Mammary epithelial cell (primary cell): Measurements from ENCODE around the gene FBXO27.

Experiments used
- CTCF ChIP-seq, 2 donors: IDR thresholded peaks in 1 of 2; conservative IDR thresholded peaks in 1 of 2; 2 replicates each; pipeline ENCODE4 v1.5.1; 2011 to 2012; ENCODE audit warnings: inconsistent platforms in 2 of 2, low read length in 2 of 2, mild to moderate bottlenecking in 2 of 2, control low read depth in 1 of 2, low read depth in 1 of 2; ENCODE audit not compliant: insufficient read depth in 1 of 2; ENCODE audit errors: extremely low read depth in 1 of 2
- EZH2 ChIP-seq: IDR thresholded peaks from 2 replicates; pipeline ENCODE4 v1.6.1; 2012; ENCODE audit warnings: low read length, inconsistent platforms, borderline replicate concordance

DNA sequence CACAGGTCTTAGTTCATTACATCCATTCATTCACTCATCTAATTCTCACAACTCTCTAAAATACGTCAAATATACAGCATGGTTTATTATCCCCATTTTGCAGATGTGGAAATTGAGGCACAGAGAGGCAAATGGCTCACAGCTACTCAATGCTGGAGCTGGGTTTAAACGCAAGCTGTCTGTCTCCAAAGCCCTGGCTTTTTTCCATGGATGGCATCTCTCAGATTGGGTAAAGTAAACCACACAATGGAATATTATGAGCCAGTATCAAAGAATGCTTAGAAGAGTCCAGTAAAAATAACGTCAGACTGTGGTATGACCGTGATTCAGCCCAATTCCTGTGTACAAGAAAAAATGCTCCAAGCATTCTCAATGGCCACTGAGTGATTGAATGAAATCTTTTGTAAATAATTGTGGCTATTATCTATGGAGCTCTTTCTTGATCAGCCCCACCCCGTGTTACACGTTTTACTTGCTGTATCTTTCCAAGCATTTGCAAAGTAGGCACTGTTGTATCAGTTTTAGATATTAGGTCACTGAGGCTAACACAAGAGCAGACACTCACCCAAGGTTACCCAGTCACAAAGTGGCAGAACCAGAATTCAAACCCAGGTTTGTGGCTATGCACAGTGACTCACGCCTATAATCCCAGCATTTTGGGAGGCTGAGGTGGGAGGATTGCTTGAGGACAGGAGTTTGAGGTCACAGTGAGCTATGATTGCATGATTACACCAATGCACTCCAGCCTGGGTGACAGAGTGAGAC is 46.3 kb upstream of the FBXO27 start:
- TF ChIP-seq CTCF (conservative IDR thresholded peaks at IDR 0.05 in 1 of 2, IDR thresholded peaks at IDR 0.05 in 1 of 2; ENCODE audit: extremely low read depth in 1 of 2, insufficient read depth in 1 of 2, low read depth in 1 of 2, low read length in 2 of 2): no peak
- no peak for TF ChIP-seq EZH2
